HEK293T (cell line): Measurements from ENCODE around the gene PYGO2.

Source experiments
- ARNT ChIP-seq: fragments of 450-650 bp; IDR thresholded peaks from 2 replicates; pipeline ENCODE4 v1.6.1; 2017; ENCODE audit warnings: mild to moderate bottlenecking
- ELF4 ChIP-seq: fragments of 450-650 bp; IDR thresholded peaks from 2 replicates; pipeline ENCODE4 v1.6.1; 2017; ENCODE audit warnings: antibody characterized with exemption
- SP1 ChIP-seq: fragments of 450-650 bp; IDR thresholded peaks from 2 replicates; pipeline ENCODE4 v1.6.1; 2017
- SUZ12 ChIP-seq: fragments of 450-650 bp; IDR thresholded peaks from 2 replicates; pipeline ENCODE4 v1.6.1; 2016; ENCODE audit warnings: mild to moderate bottlenecking
- ZNF384 ChIP-seq: fragments of 450-650 bp; IDR thresholded peaks from 2 replicates; pipeline ENCODE4 v1.6.1; 2016
- TF ChIP-seq, protein P1 (sequence below): fragments of 450-650 bp; IDR thresholded peaks from 2 replicates; pipeline ENCODE4 v1.6.1; 2016

DNA sequence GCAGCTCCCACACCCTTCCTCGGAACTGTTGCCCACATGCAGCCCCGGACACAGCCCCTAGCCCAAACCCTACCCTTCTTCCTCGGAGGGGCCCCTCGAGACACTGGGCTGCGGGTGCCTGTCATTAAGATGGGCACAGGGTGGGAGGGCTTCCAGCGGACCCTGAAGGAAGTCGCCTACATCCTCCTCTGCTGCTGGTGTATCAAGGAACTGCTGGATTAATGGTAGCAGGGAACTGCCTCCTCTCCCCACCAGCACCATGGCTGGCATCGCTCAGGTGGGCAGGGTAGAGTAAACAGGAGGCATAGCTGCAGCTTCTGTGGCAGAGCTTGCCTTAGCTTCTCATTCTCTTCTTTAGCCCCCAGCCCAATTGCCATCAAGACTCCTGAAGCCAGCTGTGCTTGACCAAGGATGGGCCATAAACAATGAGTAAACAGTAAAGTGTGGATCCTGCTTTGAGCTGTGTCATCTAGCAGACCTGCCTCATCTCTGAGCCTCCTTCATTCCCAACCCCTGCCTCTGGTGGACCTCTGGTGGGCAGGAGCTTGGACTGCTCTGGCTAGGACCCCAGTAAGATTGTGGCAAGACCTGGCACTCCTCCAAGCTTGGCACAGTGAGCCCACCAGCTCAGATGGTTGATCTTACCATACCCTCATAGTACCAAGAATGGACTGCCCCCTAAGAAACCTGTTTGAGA lies 32.1 kb upstream of the PYGO2 start, which contains the start of gene LENEP:
- TF ChIP-seq ELF4 = no peak
- TF ChIP-seq SP1 = no peak
- TF ChIP-seq ZNF384 = no peak
- TF ChIP-seq ARNT = no peak
- TF ChIP-seq, protein P1, sequence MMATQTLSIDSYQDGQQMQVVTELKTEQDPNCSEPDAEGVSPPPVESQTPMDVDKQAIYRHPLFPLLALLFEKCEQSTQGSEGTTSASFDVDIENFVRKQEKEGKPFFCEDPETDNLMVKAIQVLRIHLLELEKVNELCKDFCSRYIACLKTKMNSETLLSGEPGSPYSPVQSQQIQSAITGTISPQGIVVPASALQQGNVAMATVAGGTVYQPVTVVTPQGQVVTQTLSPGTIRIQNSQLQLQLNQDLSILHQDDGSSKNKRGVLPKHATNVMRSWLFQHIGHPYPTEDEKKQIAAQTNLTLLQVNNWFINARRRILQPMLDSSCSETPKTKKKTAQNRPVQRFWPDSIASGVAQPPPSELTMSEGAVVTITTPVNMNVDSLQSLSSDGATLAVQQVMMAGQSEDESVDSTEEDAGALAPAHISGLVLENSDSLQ = no peak
- no peak for TF ChIP-seq SUZ12
